GM12864 (cell line): ENCODE results near the gene WHRN.

ENCODE experiments used
- DNase-seq: peaks from one replicate; pipeline ENCODE4 v3.0.0-alpha.2; 2011; ENCODE audit warnings: low read depth
- H3K4me3 ChIP-seq: 2 replicates; pipeline ENCODE4 v1.5.1; 2011; ENCODE audit warnings: mild to moderate bottlenecking, low read depth, low read length, control low read depth
- CTCF ChIP-seq: IDR thresholded peaks from 2 replicates; pipeline ENCODE4 v1.5.1; 2011; ENCODE audit warnings: low read depth, mild to moderate bottlenecking, moderate library complexity, low read length, control low read depth, inconsistent platforms; ENCODE audit errors: missing control alignments

Gene WHRN

DNA sequence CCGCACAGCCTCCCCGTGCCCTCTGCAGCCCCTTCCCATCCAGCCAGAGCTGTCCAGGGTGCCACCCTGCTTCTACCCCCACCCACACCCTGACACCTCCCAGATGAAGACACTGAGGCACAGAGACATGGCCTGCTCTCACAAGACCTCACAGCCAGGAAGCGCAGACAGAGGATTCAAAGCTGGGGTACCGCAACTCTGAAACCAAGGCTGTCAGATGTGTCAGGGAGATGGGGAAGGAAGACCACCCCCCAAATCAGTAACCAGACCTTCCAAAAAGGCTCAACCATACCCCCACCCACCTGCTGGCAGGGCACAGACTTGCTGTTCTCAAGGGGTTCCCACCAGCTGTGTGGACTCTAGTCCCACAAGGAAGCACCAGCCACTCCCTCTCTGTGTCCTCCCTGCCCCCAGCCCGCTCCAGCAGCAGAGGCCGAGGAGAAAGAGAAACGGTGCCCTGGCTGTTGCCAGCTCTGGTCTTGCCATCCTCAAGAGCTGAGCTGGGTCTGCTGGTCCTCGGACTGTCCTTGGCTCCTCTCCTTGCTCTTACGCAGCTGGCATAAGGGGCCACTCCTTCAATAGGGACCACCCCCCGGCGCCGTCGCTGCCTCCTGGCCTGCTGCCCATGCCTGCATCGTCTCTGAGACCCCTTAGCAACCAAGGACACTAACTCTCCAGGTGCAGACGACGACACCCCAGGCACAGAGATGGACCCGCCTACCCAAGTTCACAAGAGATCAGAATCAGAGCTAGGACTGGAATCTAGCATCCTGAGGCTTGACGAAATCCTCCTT lies 118.2 kb downstream of the WHRN start:
- peak overlapping the region; percentile 72 for H3K4me3 ChIP-seq
- no peak for DNase-seq
- no peak for TF ChIP-seq CTCF

- TF ChIP-seq CTCF: no peak
- peak overlapping the region; percentile 72 for H3K4me3 ChIP-seq
Observed at GRCh38 chr9:114386361-114386885, 118.8 kb downstream of the WHRN start.

GRCh38 chr9:114385397-114386181 lies 119.7 kb downstream of the WHRN start:
- no peak for TF ChIP-seq CTCF
- peak overlapping the region; percentile 72 for H3K4me3 ChIP-seq
- peak; percentile 97 for DNase-seq

More at GRCh38 chr9:114386361-114386885, 118.8 kb downstream of the WHRN start:
- DNase-seq: no peak

DNA sequence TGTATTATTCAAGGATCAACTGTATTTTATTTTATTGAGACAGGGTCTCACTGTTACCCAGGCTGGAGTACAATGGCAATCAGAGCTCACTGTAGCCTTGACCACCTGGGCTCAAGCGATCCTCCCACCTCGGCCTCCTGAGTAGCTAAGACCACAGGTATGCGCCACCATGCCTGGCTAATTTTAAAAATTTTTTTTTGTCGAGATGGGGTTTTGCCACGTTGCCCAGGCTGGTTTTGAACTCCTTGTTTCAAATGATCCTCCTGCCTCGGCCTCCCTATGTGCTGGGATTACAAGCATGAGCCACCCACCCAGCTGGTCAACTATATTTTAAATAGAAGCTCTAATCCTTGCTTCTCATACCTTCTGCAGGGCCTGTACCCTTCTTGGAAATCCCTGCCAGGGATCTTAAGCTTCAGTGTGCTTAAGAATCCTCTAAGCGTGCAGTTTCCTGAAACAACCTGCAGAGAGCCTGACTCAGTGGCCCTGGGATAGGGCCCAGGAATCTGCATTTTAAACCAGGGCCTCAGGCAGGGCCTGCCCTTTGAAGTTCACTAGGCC lies 120.4 kb downstream of the WHRN start:
- DNase-seq: no peak
- H3K4me3 ChIP-seq: peak overlapping the region; percentile 47
- peak; percentile 10 for TF ChIP-seq CTCF

DNA sequence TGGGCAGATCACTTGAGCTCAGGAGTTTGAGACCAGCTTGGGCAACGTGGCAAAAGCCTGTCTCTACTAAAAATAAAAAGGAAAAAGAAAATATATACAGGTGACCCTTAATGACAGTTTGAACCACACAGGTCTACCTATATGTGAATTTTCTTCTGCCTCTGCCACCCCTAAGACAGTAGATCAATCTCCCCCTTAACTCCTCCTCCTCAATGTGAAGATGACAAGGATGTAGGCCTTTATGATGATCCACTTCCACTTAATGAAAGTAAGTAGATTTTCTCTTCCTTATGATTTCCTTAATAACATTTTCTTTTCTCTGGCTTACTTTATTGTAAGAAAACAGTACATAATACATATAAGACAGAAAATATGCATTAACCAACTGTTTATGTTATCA lies 120.9 kb downstream of the WHRN start:
- TF ChIP-seq CTCF: no peak
- H3K4me3 ChIP-seq: peak overlapping the region; percentile 47; the same call in 1 of the 2 replicates
- DNase-seq: no peak

- H3K4me3 ChIP-seq: peak overlapping the region; percentile 47
- DNase-seq: no peak
Observed at GRCh38 chr9:114383521-114384231, 121.6 kb downstream of the WHRN start.

More at GRCh38 chr9:114383521-114384231, 121.6 kb downstream of the WHRN start:
- TF ChIP-seq CTCF: no peak
